Fibroblast of the aortic adventitia (primary cell): ENCODE measurements around the gene SMARCC2. TPM values are rescaled to one million over a fixed set of nuclear protein-coding genes. Genes with fewer than 3 reads are reported as not detected.
"Not testable (repeated sequence)": the region's sequence is repeated elsewhere in the genome, so short reads cannot be mapped to it uniquely, and the experiment has no call there.

ENCODE experiments used
- DNase-seq: peaks from one replicate; pipeline ENCODE4 v3.0.0-alpha.2; 2010; ENCODE audit warnings: low read depth
- H3K4me3 ChIP-seq: 2 replicates; pipeline ENCODE4 v1.5.1; 2011; ENCODE audit warnings: low read depth, mild to moderate bottlenecking, control low read depth, low read length, moderate library complexity
- CTCF ChIP-seq: IDR thresholded peaks from 2 replicates; pipeline ENCODE4 v1.5.1; 2011; ENCODE audit warnings: mild to moderate bottlenecking, low read length, control low read depth, inconsistent platforms; ENCODE audit not compliant: insufficient read depth
- total RNA-seq: library from RNA; depleted of rRNA; stranded (reverse); fragments of >200 nt; gene quantifications from 2 replicates; pipeline ENCODE4 v1.2.3, GENCODE V29; 2012; ENCODE audit warnings: low replicate concordance

SMARCC2 gene
- total RNA-seq, 1 donor: 69.4 TPM

GRCh38 chr12:56118688-56119357 lies 70.5 kb downstream of the SMARCC2 start:
- no peak for TF ChIP-seq CTCF
- no peak for DNase-seq
- peak overlapping the region; percentile 90 for H3K4me3 ChIP-seq

DNA sequence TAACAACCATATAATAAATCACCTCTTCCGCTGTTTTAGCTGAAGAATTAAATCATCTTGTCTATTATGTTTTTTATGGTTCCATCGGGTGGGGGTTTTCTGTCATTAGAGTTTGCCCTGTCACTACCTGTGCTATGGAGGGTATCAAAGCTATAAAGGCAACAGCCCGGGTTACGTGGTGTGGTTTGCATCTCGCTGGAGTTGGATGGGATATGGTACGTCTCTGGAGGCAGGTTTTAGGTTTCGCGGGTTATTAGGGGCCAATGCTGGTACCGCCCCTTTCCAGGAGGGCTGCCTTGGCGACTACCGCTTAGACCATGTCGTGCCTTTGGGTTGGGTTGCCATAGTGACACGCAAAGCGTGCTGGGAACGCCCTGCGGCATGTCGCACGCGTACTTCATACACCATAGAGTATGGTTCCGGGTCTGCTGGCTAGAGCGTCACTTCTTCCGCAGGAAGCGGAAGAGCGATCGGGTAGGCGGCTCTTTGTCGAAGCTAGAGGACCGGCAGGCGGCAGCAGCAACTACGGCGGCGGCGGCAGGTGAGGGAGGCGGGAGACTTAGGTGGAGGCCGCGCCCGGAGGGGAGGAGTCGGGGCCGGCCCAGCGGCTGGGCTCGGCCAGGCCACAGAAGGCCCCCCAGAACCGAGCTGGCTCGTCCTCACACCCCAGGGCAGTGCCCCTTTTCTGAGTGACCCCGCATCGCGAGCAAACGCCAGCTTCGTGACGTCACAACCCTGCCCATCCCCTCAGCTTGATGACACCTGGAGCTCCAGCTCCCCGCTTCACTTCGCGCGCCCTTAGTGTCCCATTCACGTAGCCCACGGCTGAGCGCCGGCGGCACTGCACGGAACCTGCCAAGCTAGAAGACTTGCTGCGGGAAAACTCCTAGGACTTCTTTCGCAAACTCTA lies 71.2 kb downstream of the SMARCC2 start, which contains the start of gene ZC3H10:
Gene ZC3H10 (plus strand): TSS at position 489 of the 910 bp plus-strand sequence. CDS start 2,297 bp downstream, outside the sequence.
- peak within 1 kb of the TSS; percentile 90 for H3K4me3 ChIP-seq
- peak; percentile 60 for TF ChIP-seq CTCF
- DNase-seq: peak; percentile 100

DNA sequence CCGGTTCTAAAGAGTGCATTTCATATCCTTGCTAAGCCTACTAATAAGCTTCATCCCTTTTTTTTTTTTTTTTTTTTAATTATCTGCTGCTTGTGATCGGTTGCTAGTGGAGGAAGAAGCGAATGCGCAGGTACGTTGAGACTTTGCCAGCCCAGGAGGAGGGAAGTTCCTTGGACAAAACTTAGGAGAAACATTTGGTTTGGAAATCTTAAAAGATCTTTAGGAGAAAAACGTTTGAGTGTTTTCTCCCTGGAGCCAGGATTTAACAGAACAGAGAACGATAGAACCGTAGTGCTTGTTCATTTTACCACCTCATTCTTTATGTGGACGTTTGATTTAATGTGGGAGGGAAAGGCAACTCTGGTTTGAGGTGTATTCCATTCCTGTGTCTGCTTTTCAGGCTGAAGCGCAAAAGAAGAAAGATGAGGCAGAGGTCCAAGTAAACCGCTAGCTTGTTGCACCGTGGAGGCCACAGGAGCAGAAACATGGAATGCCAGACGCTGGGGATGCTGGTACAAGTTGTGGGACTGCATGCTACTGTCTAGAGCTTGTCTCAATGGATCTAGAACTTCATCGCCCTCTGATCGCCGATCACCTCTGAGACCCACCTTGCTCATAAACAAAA lies 72.1 kb downstream of the SMARCC2 start:
- H3K4me3 ChIP-seq: peak overlapping the region; percentile 79
- DNase-seq: not testable (repeated sequence)

DNA sequence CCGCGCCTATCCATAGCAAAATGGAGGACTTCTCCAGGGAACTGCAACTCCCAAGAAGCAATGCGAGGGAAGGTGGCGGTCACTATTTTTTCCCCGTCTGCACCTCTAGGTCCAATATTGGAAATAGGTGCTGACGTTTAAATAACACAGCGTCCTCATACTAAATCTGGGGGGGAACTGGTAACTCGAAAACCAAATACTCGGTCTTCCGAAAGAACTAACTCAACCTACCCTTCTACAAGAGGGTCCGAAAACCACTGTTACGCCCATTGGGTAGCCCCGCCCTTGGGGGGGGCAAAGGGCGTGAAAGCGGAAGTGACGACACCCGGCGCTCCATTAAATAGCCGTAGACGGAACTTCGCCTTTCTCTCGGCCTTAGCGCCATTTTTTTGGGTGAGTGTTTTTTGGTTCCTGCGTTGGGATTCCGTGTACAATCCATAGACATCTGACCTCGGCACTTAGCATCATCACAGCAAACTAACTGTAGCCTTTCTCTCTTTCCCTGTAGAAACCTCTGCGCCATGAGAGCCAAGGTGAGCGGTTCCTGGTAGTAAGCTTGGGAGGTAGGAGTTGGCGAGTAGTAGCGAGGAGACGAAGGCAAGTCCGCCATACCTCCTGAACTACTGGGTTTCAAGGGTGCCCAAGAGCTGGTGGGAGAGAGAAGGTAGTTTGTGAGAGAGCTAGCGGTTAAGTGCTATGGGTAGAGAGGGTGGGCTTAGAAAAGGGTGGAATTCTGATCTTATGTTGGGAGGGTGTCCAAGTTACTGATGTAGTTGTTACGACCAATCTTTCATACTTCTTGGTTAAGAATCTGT lies 72.8 kb downstream of the SMARCC2 start, which contains the start of gene RPL41:
Gene RPL41 (plus strand): TSS at position 367 of the 815 bp plus-strand sequence.
- peak; percentile 96 for DNase-seq
- H3K4me3 ChIP-seq: peak within 1 kb of the TSS; percentile 79
- no peak for TF ChIP-seq CTCF

DNA sequence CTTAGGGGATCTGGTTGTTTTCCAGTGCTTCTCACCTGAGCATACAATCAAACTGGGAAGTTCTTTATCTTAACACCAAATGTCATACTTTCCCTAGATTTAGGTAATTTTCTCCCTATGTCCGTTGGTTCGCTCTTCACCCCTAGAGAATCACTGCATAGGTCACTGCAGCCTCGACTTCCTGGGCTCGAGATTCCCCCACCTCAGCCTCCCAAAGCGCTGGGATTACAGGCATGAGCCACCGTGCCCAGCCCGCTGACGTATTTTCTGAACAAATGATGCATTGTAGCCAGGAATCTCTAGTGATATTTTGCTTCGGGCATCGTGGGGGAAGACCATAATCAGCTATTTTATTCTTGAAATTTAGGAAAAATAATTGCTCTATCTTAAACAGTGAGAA lies 74.0 kb downstream of the SMARCC2 start:
- peak; percentile 51 for DNase-seq
- peak overlapping the region; percentile 79 for H3K4me3 ChIP-seq
- TF ChIP-seq CTCF: no peak

DNA sequence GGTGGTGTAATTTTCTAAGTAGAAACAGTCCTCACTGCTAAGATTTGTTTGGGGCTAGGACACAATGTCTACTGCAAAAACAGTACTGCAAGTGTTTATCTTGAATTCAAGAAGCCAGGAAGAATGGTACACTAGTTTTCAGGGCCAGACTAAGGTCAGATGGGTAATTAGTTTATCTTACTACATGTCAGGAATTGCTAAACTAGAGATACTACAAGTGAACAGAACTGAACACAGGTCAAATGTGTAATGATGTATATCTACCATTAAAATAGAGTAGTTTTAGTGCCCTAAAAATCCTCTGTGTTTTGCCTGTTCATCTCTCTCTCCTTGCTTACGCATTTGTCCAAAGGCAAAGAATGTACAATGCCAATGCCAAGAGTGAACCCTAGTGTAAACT lies 75.2 kb downstream of the SMARCC2 start:
- DNase-seq: no peak
- no peak for TF ChIP-seq CTCF
- no peak overlapping the region for H3K4me3 ChIP-seq

Other genes with a start within 250 kb of the SMARCC2 start
- 0.27 and 0.82 TPM in 2 replicates for gene PMEL, start 223.4 kb downstream of the SMARCC2 start, total RNA-seq
- gene CDK2, start 222.7 kb downstream of the SMARCC2 start, total RNA-seq: 8.5 and 38.5 TPM in 2 replicates
- gene RAB5B, start 215.4 kb downstream of the SMARCC2 start, total RNA-seq: 47.8 and 75.2 TPM in 2 replicates
- gene SUOX, start 192.2 kb downstream of the SMARCC2 start, total RNA-seq: 20.4 and 40.4 TPM in 2 replicates
- gene IKZF4, start 168.4 kb downstream of the SMARCC2 start, total RNA-seq: 0.65 and 3.4 TPM in 2 replicates
- gene RPS26, start 147.6 kb downstream of the SMARCC2 start, total RNA-seq: 321 and 893 TPM in 2 replicates
- gene ERBB3, start 109.3 kb downstream of the SMARCC2 start, total RNA-seq: 1.2 and 1.5 TPM in 2 replicates
- 102 and 141 TPM in 2 replicates for gene PA2G4, start 84.9 kb downstream of the SMARCC2 start, total RNA-seq
- gene RPL41, start 72.8 kb downstream of the SMARCC2 start, total RNA-seq: 2,772 and 12,570 TPM in 2 replicates
- gene ZC3H10, start 71.2 kb downstream of the SMARCC2 start, total RNA-seq: 5.9 and 7.3 TPM in 2 replicates
- gene ESYT1, start 61.2 kb downstream of the SMARCC2 start, total RNA-seq: 207 and 267 TPM in 2 replicates
- gene MYL6B, start 36.9 kb downstream of the SMARCC2 start, total RNA-seq: 74.2 and 125 TPM in 2 replicates
- gene MYL6, start 31.1 kb downstream of the SMARCC2 start, total RNA-seq: 1,047 and 1,209 TPM in 2 replicates
- gene RNF41, start 32.4 kb upstream of the SMARCC2 start, total RNA-seq: 75.0 and 86.0 TPM in 2 replicates
- 13.9 and 31.5 TPM in 2 replicates for gene NABP2, start 34.9 kb upstream of the SMARCC2 start, total RNA-seq
- 0.18 TPM in 1 of 2 replicates, not detected in the other for gene SLC39A5, start 40.6 kb upstream of the SMARCC2 start, total RNA-seq
- 8.7 and 20.0 TPM in 2 replicates for gene ANKRD52, start 68.9 kb upstream of the SMARCC2 start, total RNA-seq
- 5.1 and 8.0 TPM in 2 replicates for gene COQ10A, start 77.5 kb upstream of the SMARCC2 start, total RNA-seq
- gene CS, start 110.8 kb upstream of the SMARCC2 start, total RNA-seq: 40.9 and 117 TPM in 2 replicates
- gene CNPY2, start 126.5 kb upstream of the SMARCC2 start, total RNA-seq: 76.1 and 120 TPM in 2 replicates
- gene PAN2, start 144.5 kb upstream of the SMARCC2 start, total RNA-seq: 23.0 and 37.7 TPM in 2 replicates
- not detected in 2 replicates for gene IL23A, start 149.4 kb upstream of the SMARCC2 start, total RNA-seq
- 268 and 280 TPM in 2 replicates for gene STAT2, start 170.6 kb upstream of the SMARCC2 start, total RNA-seq
- gene APOF, start 173.4 kb upstream of the SMARCC2 start, total RNA-seq: not detected in 2 replicates